Fibroblast of lung (primary cell): ENCODE results near the gene ZDHHC16. TPM values are rescaled to one million over a fixed set of nuclear protein-coding genes. Genes with fewer than 3 reads are reported as not detected.

Source experiments
- DNase-seq, 2 donors: peaks; one replicate each; pipeline versions ENCODE4 v3.0.0 to v3.0.0-alpha.2; 2010; ENCODE audit warnings: low read depth in 2 of 2
- H2AFZ ChIP-seq: 2 replicates; pipeline ENCODE4 v1.5.1; 2012; ENCODE audit warnings: low read length, control low read depth, inconsistent platforms
- H3K27ac ChIP-seq: 2 replicates; pipeline ENCODE4 v1.5.1; 2011; ENCODE audit warnings: low read length, control low read depth; ENCODE audit not compliant: insufficient read depth
- H3K27me3 ChIP-seq: 2 replicates; pipeline ENCODE4 v1.5.1; 2011; ENCODE audit warnings: mild to moderate bottlenecking, low read length; ENCODE audit not compliant: control insufficient read depth, insufficient read depth
- H3K36me3 ChIP-seq: 2 replicates; pipeline ENCODE4 v1.5.1; 2011; ENCODE audit warnings: low read length; ENCODE audit not compliant: control insufficient read depth, insufficient read depth
- H3K4me1 ChIP-seq: 2 replicates; pipeline ENCODE4 v1.5.1; 2011; ENCODE audit warnings: low read length; ENCODE audit not compliant: control insufficient read depth, insufficient read depth; ENCODE audit errors: extremely low read depth
- H3K4me2 ChIP-seq: 2 replicates; pipeline ENCODE4 v1.5.1; 2011; ENCODE audit warnings: low read length, control low read depth; ENCODE audit not compliant: insufficient read depth; ENCODE audit errors: extremely low read depth
- H3K4me3 ChIP-seq, 4 experiments: fragments of 200-600 bp in 1 of 4; sonication (generic) in 1 of 4; replicated peaks in 1 of 4; 2 replicates each; pipeline ENCODE4 v1.5.1; 2011 to 2016; ENCODE audit warnings: low read length in 4 of 4, low read depth in 3 of 4, mild to moderate bottlenecking in 3 of 4, control low read depth in 2 of 4, inconsistent platforms in 1 of 4, mixed read lengths in 1 of 4; ENCODE audit not compliant: insufficient read depth in 1 of 4; ENCODE audit errors: control extremely low read depth in 1 of 4
- H3K79me2 ChIP-seq: 2 replicates; pipeline ENCODE4 v1.5.1; 2012; ENCODE audit warnings: mild to moderate bottlenecking, low read length, inconsistent platforms; ENCODE audit not compliant: control insufficient read depth, insufficient read depth
- H3K9ac ChIP-seq: 2 replicates; pipeline ENCODE4 v1.5.1; 2011; ENCODE audit warnings: mild to moderate bottlenecking, low read length, control low read depth; ENCODE audit not compliant: insufficient read depth
- H3K9me3 ChIP-seq: 2 replicates; pipeline ENCODE4 v1.5.1; 2012; ENCODE audit warnings: low read depth, low read length; ENCODE audit not compliant: control insufficient read depth, insufficient read depth
- H4K20me1 ChIP-seq: 2 replicates; pipeline ENCODE4 v1.5.1; 2011; ENCODE audit warnings: low read length; ENCODE audit not compliant: control insufficient read depth, insufficient read depth; ENCODE audit errors: extremely low read depth
- CTCF ChIP-seq, 2 donors: IDR thresholded peaks in 1 of 2; conservative IDR thresholded peaks in 1 of 2; 1 replicate in 1 of 2; 2 replicates in 1 of 2; pipeline ENCODE4 v1.5.1; 2011 to 2012; ENCODE audit warnings: low read length in 2 of 2, control low read depth in 1 of 2, inconsistent platforms in 1 of 2, low read depth in 1 of 2, mild to moderate bottlenecking in 1 of 2
- EZH2 ChIP-seq: IDR thresholded peaks from 2 replicates; pipeline ENCODE4 v1.5.1; 2012; ENCODE audit warnings: low read length, control low read depth, mild to moderate bottlenecking; ENCODE audit errors: missing control alignments
- polyA plus RNA-seq, 2 donors: library from polyadenylated mRNA; depleted of rRNA in 1 of 2; stranded (reverse) in 1 of 2; unstranded in 1 of 2; fragments of >200 nt; gene quantifications; 2 replicates each; pipeline ENCODE4 v1.2.1, GENCODE V29; 2011 to 2012; ENCODE audit warnings: missing spikeins in 1 of 2
- total RNA-seq: library from RNA; depleted of rRNA; stranded (reverse); fragments of >200 nt; gene quantifications from 2 replicates; pipeline ENCODE4 v1.2.1, GENCODE V29; 2014

Gene ZDHHC16
- total and polyA plus RNA-seq, 2 donors (not counting 1 experiment from before 2014, with no cell fraction given): 39.3 to 60.2 TPM

GRCh38 chr10:97407952-97408248, 38.1 kb upstream of the ZDHHC16 start:
- H3K9ac ChIP-seq: no peak overlapping the region
- no peak for DNase-seq
- H3K9me3 ChIP-seq: no peaks in the 10 kb centered on the region
- H3K36me3 ChIP-seq: no peaks in the 10 kb centered on the region
- TF ChIP-seq EZH2 (no peak), CTCF (conservative IDR thresholded peaks at IDR 0.05 in 1 of 2, IDR thresholded peaks at IDR 0.05 in 1 of 2; ENCODE audit: low read depth in 1 of 2, low read length in 2 of 2) (no peak)
- no peak overlapping the region for H3K27ac ChIP-seq
- no peaks in the 10 kb centered on the region for H3K79me2 ChIP-seq
- no peaks in the 10 kb centered on the region for H3K27me3 ChIP-seq
- no peak overlapping the region for H2AFZ ChIP-seq
- no peak overlapping the region for H3K4me3 ChIP-seq
- H3K4me1 ChIP-seq: no peaks in the 10 kb centered on the region
- H3K4me2 ChIP-seq: no peak overlapping the region
- H4K20me1 ChIP-seq: no peaks in the 10 kb centered on the region

- no peak overlapping the region for H3K9ac ChIP-seq
- DNase-seq: no peak
- no peaks in the 10 kb centered on the region for H3K9me3 ChIP-seq
- no peaks in the 10 kb centered on the region for H3K79me2 ChIP-seq
- no peaks in the 10 kb centered on the region for H3K36me3 ChIP-seq
- H2AFZ ChIP-seq: no peak overlapping the region
- TF ChIP-seq CTCF (conservative IDR thresholded peaks at IDR 0.05 in 1 of 2, IDR thresholded peaks at IDR 0.05 in 1 of 2; ENCODE audit: low read depth in 1 of 2, low read length in 2 of 2) (no peak), EZH2 (no peak)
- no peak overlapping the region for H3K4me2 ChIP-seq
- no peaks in the 10 kb centered on the region for H3K27me3 ChIP-seq
- no peak overlapping the region for H3K27ac ChIP-seq
- no peaks in the 10 kb centered on the region for H4K20me1 ChIP-seq
- no peak overlapping the region for H3K4me3 ChIP-seq
- H3K4me1 ChIP-seq: no peaks in the 10 kb centered on the region
Measured at GRCh38 chr10:97408496-97408992, 37.4 kb upstream of the ZDHHC16 start.

GRCh38 chr10:97411406-97411805, 34.6 kb upstream of the ZDHHC16 start:
- TF ChIP-seq CTCF (conservative IDR thresholded peaks at IDR 0.05 in 1 of 2, IDR thresholded peaks at IDR 0.05 in 1 of 2; ENCODE audit: low read depth in 1 of 2, low read length in 2 of 2) (no peak), EZH2 (no peak)
- no peaks in the 10 kb centered on the region for H3K9me3 ChIP-seq
- peak in 1 of 2 donors; percentile 72 for DNase-seq

More at GRCh38 chr10:97411406-97411805, 34.6 kb upstream of the ZDHHC16 start:
- H3K4me3 ChIP-seq: no peak overlapping the region
- no peak overlapping the region for H3K27ac ChIP-seq
- H3K79me2 ChIP-seq: no peaks in the 10 kb centered on the region
- no peaks in the 10 kb centered on the region for H3K27me3 ChIP-seq
- H3K4me1 ChIP-seq: peaks cover 4% of the 10 kb centered on the region
- H3K36me3 ChIP-seq: no peaks in the 10 kb centered on the region
- no peak overlapping the region for H3K9ac ChIP-seq
- no peak overlapping the region for H3K4me2 ChIP-seq
- no peak overlapping the region for H2AFZ ChIP-seq
- H4K20me1 ChIP-seq: no peaks in the 10 kb centered on the region
